Kasumi-1 (cell line): ENCODE results near the gene RHBG.
"Not testable (repeated sequence)": the region's sequence is repeated elsewhere in the genome, so short reads cannot be mapped to it uniquely, and the experiment has no call there.

Source experiments
- DNase-seq, 2 experiments: peaks; one replicate each; lab custom pipeline; 2025; lab: John Stamatoyannopoulos, UW

Gene RHBG

DNA sequence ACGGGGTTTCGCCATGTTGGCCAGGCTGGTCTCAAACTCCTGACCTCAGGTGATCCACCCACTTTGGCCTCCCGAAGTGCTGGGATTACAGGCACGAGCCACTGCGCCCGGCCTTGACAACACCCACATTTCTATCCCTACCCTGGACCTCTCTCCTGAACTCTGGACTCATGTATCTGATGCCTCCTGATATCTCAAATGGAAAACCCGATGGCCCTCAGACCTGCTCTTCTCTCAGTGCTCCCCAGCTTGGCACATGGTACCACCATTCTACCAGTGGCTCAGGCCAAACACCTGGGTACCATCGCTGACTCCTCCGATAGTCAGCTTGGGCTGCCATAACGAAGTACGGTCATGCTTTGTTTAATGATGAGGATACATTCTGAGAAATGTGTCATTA is 8.5 kb upstream of the RHBG start:
- no peak for DNase-seq

DNA sequence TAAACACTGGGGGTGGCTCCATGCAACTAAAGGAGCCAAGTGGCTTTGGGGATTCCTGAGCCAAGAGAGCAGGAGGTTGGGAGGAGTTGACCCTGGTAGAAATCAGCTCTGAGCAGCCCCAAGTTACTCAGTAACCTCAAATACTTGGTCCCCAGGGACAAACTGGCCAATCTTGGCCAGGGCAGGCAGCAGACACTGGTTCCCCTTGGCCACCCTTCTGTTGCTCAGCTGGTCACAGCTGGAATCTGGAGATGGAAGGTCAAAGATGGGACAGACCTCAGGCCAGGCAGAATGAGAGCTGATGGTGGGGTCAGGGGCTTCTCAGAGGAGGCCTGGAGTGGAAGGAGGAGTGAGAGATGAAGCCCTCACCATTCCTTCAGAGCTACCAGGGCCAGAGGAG is 3.3 kb upstream of the RHBG start:
- DNase-seq, result no peak

DNA sequence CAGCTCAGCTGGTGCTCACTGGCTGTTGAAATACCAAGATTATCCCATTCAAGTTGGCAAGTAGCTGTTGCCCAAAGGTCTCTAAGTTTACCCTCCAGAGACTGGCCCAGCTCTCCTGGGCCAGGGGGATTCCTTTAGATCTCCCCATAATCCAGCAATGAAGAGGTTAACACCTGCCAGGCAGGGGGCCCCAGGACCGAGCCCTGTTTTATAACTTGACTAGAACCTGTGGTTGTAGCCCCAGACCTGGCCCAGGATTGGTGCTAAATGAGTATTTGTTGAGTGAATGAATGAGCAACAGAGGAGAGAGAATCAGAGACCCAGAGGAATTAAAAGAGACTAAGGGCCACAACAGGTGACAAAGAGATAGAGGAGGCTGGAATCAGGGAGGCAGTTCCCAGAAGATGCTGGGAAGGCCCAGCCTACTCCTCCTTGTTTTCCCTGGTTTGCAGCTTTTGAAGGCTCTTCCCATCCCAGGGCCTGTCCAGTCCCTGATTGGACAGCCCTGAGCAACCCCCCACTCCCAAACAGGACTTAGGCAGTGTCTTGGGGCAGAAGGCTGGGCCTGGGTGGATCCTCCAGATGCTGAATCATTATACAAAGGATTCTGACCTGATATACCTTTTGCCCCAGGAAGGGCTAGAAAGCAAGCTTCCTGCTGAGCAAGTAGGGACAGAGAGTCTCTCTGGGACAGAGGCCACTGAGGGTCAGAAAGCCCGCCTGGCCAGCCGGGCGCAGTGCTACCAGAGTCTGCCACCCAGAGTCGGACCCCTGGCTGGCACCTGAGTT is 2.4 kb upstream of the RHBG start:
- DNase-seq, result no peak

DNA sequence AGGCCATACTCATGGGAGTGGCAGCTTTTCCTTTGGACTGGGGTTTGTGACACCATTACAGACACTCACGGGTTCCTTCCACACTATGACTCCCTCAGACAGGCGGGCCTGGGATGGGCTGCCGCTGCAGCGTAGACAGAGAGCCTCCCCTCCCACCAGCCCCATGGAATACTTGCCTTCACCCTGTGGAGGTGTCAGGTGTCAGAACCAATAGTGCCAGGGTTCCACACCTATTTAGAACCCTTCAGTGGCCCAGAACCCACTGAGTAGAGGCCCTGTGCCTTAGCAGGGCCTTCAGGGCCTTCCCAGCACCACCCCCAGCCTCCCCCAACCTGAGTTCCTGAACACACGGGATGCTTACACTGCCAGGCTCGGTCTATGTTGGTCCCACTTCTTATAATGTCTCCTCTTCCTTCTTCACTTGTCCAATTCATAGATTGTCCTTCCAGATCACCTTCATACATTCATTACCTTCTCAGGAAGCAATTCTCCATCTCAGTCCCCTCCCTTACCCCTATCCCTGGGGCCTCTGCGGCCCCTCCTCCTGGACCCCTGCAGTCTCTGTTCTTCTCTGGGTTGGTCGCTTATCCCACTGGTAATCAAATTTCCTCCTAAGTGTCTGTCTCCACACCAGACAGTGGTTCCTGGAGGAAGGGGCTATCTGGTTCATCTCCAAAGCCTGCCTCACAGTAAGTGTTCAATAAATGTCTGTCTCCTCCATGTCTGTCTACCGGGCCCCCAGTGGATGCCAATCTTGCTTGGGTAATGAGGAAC is 1.4 kb upstream of the RHBG start:
- DNase-seq, result no peak

- DNase-seq, result no peak
These were observed 803 bp upstream of the RHBG start for GRCh38 chr1:156368157-156368658.

DNA sequence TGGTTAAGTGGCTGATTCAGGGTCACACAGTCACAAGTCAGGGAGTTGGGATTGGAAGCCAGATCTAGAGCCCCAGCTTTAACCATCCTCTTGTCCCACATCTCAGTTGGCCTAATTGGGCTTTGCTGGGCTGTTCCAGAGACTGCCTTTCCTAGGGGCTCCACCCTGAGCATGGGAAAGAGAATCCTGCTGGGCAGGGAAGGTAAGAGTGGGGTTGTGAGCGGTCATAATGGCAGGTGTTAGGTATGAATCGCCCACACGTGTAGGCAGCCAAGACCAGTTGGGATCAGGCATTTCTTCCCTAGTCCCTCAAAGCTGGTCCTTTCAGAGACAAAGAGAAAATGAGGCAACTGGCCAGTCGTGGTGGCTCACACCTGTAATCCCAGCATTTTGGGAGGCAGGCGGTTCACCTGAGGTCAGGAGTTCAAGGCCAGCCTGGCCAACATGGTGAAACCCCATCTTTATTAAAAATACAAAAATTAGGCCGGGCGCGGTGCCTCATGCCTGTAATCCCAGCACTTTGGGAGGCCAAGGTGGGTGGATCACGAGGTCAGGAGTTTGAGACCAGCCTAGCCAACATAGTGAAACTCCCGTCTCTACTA is 775 bp downstream of the RHBG start:
- DNase-seq, result not testable (repeated sequence)

GRCh38 chr1:156371553-156372264 is 2.7 kb downstream of the RHBG start:
- DNase-seq, result peak; percentile 13 to 18

DNA sequence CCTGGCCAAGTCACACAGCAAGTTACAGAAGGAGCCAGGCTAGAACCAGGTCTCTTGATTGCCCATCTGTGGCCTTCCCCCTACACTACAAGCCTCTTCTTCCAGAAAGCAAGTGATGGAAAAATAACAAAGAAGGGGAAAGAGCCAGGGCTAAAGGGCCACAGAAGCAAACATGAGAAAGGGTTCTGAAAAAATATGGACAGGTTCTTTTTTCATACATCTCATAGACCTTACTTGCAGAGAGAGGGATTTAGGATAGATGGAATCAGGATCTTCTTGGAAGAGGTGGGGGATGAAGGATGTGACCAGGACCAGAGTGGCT is 3.2 kb downstream of the RHBG start:
- DNase-seq, result no peak

DNA sequence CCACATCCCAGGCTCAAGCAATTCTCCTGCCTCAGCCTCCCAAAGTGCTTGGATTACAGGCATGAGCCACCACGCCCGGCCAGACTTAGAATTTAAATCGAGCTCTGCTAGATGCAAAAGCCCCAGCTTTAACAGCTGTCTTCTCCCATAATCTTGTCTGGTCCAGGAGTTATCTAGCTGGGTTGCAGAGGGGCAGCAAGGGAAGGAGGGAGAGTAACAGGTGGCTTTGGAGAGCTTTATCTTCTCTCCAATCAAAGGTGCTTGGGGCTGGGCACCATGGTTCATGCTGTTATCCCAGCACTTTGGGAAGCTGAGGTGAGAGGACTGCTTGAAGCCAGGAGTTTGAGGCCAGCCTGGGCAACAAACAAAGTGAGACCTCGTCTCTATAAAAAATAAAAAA is 3.9 kb downstream of the RHBG start:
- no peak for DNase-seq

DNA sequence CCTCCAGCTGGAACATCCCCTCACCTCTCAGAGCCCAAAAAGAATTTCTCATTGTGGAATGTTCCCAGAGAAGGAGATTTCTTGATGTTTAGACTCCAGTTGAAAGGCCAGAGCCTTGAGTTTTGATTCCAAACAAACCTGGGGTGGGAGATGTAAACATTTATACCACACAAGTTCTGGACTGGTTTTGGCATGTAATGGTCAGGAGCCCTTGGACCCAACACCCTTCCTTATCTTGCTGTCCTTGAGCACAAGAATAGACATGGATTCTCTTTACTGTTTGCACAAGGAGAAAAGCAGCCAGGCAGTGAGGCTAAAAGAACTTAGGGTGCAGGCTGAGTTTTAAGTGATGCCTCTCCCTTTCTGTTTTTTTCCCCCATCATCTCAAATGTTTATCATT is 4.5 kb downstream of the RHBG start:
- DNase-seq, result no peak

DNA sequence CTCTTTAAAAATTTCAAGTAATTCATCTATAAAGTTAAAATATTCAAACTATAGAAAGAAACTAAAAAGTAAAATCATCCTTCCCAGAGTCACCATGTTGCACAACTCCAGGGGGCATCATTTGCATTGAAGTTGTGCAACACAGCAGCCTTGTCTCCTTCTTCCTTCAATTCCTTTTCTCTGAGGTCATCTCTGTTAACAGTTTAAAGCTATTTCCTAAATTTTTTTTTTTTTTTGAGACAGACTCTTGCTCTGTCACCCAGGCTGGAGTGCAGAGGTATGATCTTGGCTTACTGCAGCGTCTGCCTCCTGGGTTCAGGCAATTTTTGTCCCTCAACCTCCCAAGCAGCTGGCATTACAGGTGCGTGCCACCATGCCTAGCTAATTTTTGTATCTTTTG is 7.1 kb downstream of the RHBG start:
- peak in 1 of 2 experiments; percentile 10 for DNase-seq

- DNase-seq, result no peak
These were observed 8.2 kb downstream of the RHBG start for GRCh38 chr1:156376958-156377919.

- DNase-seq, result no peak
These were observed 9.5 kb downstream of the RHBG start for GRCh38 chr1:156378557-156378956.

GRCh38 chr1:156379420-156380165 is 10.6 kb downstream of the RHBG start:
- DNase-seq, result no peak

DNA sequence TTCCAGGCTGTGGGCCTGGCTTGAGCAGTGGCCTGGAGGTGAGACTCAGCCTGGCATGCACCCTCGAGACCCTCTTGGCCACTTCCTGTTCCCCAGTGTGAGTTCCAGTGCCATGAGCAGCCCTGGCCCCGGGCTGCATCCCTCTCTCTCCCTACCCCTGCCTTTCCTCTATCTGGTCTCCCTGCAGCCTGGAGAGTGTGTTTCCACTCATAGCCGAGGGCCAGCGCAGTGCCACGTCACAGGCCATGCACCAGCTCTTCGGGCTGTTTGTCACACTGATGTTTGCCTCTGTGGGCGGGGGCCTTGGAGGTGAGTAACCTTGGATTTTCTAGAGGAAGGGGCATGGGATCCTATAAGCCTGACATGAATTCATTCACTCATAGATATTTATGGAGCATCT is 13.6 kb downstream of the RHBG start:
- DNase-seq, result no peak

GRCh38 chr1:156383023-156383422 is 14.0 kb downstream of the RHBG start:
- peak; percentile 69 to 80 for DNase-seq

- peak in 1 of 2 experiments; percentile 35 for DNase-seq
These were observed 15.0 kb downstream of the RHBG start for GRCh38 chr1:156384007-156384406.

- no peak for DNase-seq
These were observed 15.6 kb downstream of the RHBG start for GRCh38 chr1:156384658-156385057.

DNA sequence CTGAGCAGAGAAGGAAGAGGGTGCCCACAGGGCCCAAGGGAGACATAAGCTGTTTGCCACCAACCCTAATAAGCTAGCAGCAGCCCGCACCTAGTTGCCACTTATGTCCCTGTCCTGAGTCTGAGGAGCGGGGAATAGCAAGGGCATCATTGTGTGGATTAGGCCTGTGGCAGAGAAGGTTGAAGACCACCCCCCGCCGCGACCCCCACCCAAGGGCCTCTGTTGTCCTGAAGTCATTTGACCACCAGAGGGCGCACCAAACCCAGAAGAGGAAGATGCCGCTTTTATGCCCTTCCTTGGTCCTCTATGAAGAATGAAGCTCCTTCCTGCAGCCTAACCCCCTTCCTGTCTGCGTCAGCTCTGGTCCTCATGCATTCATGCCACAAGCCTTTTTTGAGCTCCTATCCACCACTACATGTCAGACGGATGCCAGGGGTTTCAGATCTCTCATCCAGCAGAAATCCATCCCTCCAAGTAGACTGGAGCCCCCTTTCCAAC is 16.6 kb downstream of the RHBG start:
- peak; percentile 83 to 88 for DNase-seq
